A549 (cell line): ENCODE data around the gene ITPA. TPM values are rescaled to one million over a fixed set of nuclear protein-coding genes. Genes with fewer than 3 reads are reported as not detected.

ENCODE experiments used
- ATAC-seq, 2 experiments: fragments of 200-7000 bp in 1 of 2; fragments of >200 bp in 1 of 2; cut with Nextera tagmentation in 1 of 2; cut with Tn5 transposase in 1 of 2; 3 replicates each; pipeline versions ENCODE4 v1.8.0 to v1.9.1; 2018 to 2020; ENCODE audit warnings: mild to moderate bottlenecking in 1 of 2, moderate library complexity in 1 of 2
- CTCF ChIA-PET: fragments of 300-600 bp; sonication (Branson Sonifier 250); formaldehyde crosslinking; extraction: SDS; loops from one replicate; lab custom pipeline; 2021; ENCODE audit warnings: antibody characterized with exemption, inconsistent platforms; lab: Yijun Ruan, JAX
- POLR2A ChIA-PET: fragments of 350-600 bp; formaldehyde crosslinking; extraction: SDS; loops from one replicate; lab custom pipeline; 2021; ENCODE audit warnings: antibody characterized with exemption, inconsistent platforms; lab: Yijun Ruan, JAX
- DNase-seq, 2 experiments: peaks; one replicate each; pipeline versions ENCODE4 v3.0.0 to v3.0.0-alpha.2; 2011 to 2016; ENCODE audit warnings: low read depth in 1 of 2, low spot score in 1 of 2
- FAIRE-seq: peaks from 2 replicates; lab custom pipeline; 2011; peaks lifted over from hg19 to GRCh38; lab: Jason Lieb, UNC
- H3K27ac ChIP-seq, 2 experiments: fragments of >200 bp; sonication (Bioruptor Twin); formaldehyde crosslinking; 3 replicates each; pipeline ENCODE4 v1.5.1; 2016 to 2017
- H3K4me1 ChIP-seq: fragments of >200 bp; sonication (Bioruptor Twin); formaldehyde crosslinking; 3 replicates; pipeline ENCODE4 v1.6.1; 2016
- H3K4me2 ChIP-seq: fragments of >200 bp; sonication (Bioruptor Twin); formaldehyde crosslinking; 3 replicates; pipeline ENCODE4 v1.6.1; 2016
- H3K4me3 ChIP-seq: fragments of >200 bp; sonication (Bioruptor Twin); formaldehyde crosslinking; 3 replicates; pipeline ENCODE4 v1.5.1; 2016
- H3K9me3 ChIP-seq: fragments of >200 bp; sonication (Bioruptor Twin); formaldehyde crosslinking; 3 replicates; pipeline ENCODE4 v1.6.1; 2016
- BHLHE40 ChIP-seq: IDR thresholded peaks from 2 replicates; pipeline ENCODE4 v1.6.1; 2012; ENCODE audit warnings: low read depth, low read length, inconsistent platforms
- CEBPB ChIP-seq, 2 experiments: fragments of >200 bp in 1 of 2; sonication (Bioruptor Twin) in 1 of 2; formaldehyde crosslinking in 1 of 2; IDR thresholded peaks; 2 replicates each; pipeline ENCODE4 v1.6.1; 2012 to 2016
- EHF ChIP-seq: fragments of 250-450 bp; sonication (Bioruptor Pico); IDR thresholded peaks from 2 replicates; pipeline ENCODE4 v1.5.0; 2020; ENCODE audit warnings: mild to moderate bottlenecking
- EP300 ChIP-seq, 2 experiments: fragments of >200 bp; sonication (Bioruptor Twin); formaldehyde crosslinking; IDR thresholded peaks; 2 replicates in 1 of 2; 3 replicates in 1 of 2; pipeline ENCODE4 v1.6.1; 2016 to 2017
- FOSB ChIP-seq: fragments of 250-450 bp; sonication (Bioruptor Pico); IDR thresholded peaks from 2 replicates; pipeline ENCODE4 v1.5.0; 2020; ENCODE audit warnings: mild to moderate bottlenecking, moderate library complexity
- FOXS1 ChIP-seq: fragments of 250-450 bp; sonication (Bioruptor Pico); IDR thresholded peaks from 2 replicates; pipeline ENCODE4 v1.5.0; 2020; ENCODE audit warnings: mild to moderate bottlenecking, moderate library complexity
- GATA3 ChIP-seq: IDR thresholded peaks from 2 replicates; pipeline ENCODE4 v1.6.1; 2012; ENCODE audit warnings: borderline replicate concordance
- HDAC2 ChIP-seq: fragments of 200-600 bp; sonication (generic); IDR thresholded peaks from 2 replicates; pipeline ENCODE4 v1.6.1; 2016
- HEYL ChIP-seq: fragments of 250-450 bp; sonication (Bioruptor Pico); IDR thresholded peaks from 2 replicates; pipeline ENCODE4 v1.8.0; 2021; ENCODE audit warnings: mild to moderate bottlenecking, moderate library complexity
- HOXB13 ChIP-seq: fragments of 250-450 bp; sonication (Bioruptor Pico); IDR thresholded peaks from 2 replicates; pipeline ENCODE4 v1.5.0; 2020; ENCODE audit warnings: low read depth, mild to moderate bottlenecking, moderate library complexity
- JUNB ChIP-seq: fragments of >200 bp; sonication (Bioruptor Twin); formaldehyde crosslinking; IDR thresholded peaks from 2 replicates; pipeline ENCODE4 v1.6.1; 2016
- MAZ ChIP-seq: fragments of 150-350 bp; IDR thresholded peaks from 2 replicates; pipeline ENCODE4 v1.6.1; 2014; ENCODE audit warnings: antibody characterized with exemption, low read depth, low read length, borderline replicate concordance
- MYC ChIP-seq: IDR thresholded peaks from 2 replicates; pipeline ENCODE4 v1.6.1; 2012; ENCODE audit warnings: mild to moderate bottlenecking, inconsistent platforms, low read length, improper control_type of control experiment, borderline replicate concordance
- NFE2L2 ChIP-seq: fragments of 150-350 bp; conservative IDR thresholded peaks from 2 replicates; pipeline ENCODE4 v1.6.1; 2014; ENCODE audit warnings: low read length
- NPAS2 ChIP-seq: fragments of 250-450 bp; sonication (Bioruptor Pico); IDR thresholded peaks from 2 replicates; pipeline ENCODE4 v1.8.0; 2022; ENCODE audit warnings: mild to moderate bottlenecking, moderate library complexity, borderline replicate concordance
- POLR2A ChIP-seq: IDR thresholded peaks from 2 replicates; pipeline ENCODE4 v1.6.1; 2012; ENCODE audit warnings: mild to moderate bottlenecking, low read length
- POLR2AphosphoS2 ChIP-seq: conservative IDR thresholded peaks from 2 replicates; pipeline ENCODE4 v1.6.1; 2012; ENCODE audit warnings: low read length, improper control_type of control experiment, inconsistent platforms
- RARB ChIP-seq: fragments of 250-450 bp; sonication (Bioruptor Pico); IDR thresholded peaks from 2 replicates; pipeline ENCODE4 v1.8.0; 2021; ENCODE audit warnings: mild to moderate bottlenecking, moderate library complexity
- RNF2 ChIP-seq: fragments of 200-600 bp; sonication (generic); IDR thresholded peaks from 2 replicates; pipeline ENCODE4 v1.6.1; 2016; ENCODE audit warnings: low read depth, mild to moderate bottlenecking, antibody characterized with exemption, moderate library complexity, borderline replicate concordance
- SREBF2 ChIP-seq: fragments of 450-650 bp; IDR thresholded peaks from 2 replicates; pipeline ENCODE4 v1.6.1; 2014; ENCODE audit warnings: mild to moderate bottlenecking, moderate library complexity
- TP53 ChIP-seq: fragments of 250-450 bp; sonication (Bioruptor Pico); IDR thresholded peaks from 2 replicates; pipeline ENCODE4 v1.5.0; 2021; ENCODE audit warnings: mild to moderate bottlenecking, moderate library complexity
- WGBS: methylation state at CpG from one replicate; pipeline ENCODE4 v1.1.6; 2017; ENCODE audit errors: missing lambda C conversion rate; 5-methylcytosine and 5-hydroxymethylcytosine counted together
- polyA plus RNA-seq, 4 experiments: library from polyadenylated mRNA; depleted of rRNA in 3 of 4; stranded (reverse); fragments of >200 nt; fragmentation: RNase III in 1 of 4; extraction: RNeasy Plus Mini Kit Qiagen cat#74134 plus additional on column Dnase treatment in 1 of 4; gene quantifications; 2 replicates in 3 of 4; 3 replicates in 1 of 4; pipeline ENCODE4 v1.2.3, GENCODE V29; 2011 to 2017
- TF ChIP-seq, protein P1 (sequence below): fragments of >200 bp; sonication (Bioruptor Twin); formaldehyde crosslinking; IDR thresholded peaks from 3 replicates; pipeline ENCODE4 v1.5.1; 2016
- TF ChIP-seq, protein P2 (sequence below): fragments of 450-650 bp; IDR thresholded peaks from 2 replicates; pipeline ENCODE4 v1.6.1; 2014; ENCODE audit warnings: antibody characterized with exemption
- TF ChIP-seq, protein P3 (sequence below): fragments of 150-350 bp; IDR thresholded peaks from 2 replicates; pipeline ENCODE4 v1.6.1; 2014; ENCODE audit warnings: low read depth, mild to moderate bottlenecking, low read length
- TF ChIP-seq, protein P4 (sequence below): IDR thresholded peaks from 2 replicates; pipeline ENCODE4 v1.6.1; 2012
- TF ChIP-seq, protein P5 (sequence below): fragments of >200 bp; sonication (Bioruptor Twin); formaldehyde crosslinking; IDR thresholded peaks from 3 replicates; pipeline ENCODE4 v1.6.1; 2016

Gene ITPA
- polyA plus RNA-seq, 2 of the 4 experiments (the other 2 are of a cell fraction) = 54.0 to 106 TPM

DNA sequence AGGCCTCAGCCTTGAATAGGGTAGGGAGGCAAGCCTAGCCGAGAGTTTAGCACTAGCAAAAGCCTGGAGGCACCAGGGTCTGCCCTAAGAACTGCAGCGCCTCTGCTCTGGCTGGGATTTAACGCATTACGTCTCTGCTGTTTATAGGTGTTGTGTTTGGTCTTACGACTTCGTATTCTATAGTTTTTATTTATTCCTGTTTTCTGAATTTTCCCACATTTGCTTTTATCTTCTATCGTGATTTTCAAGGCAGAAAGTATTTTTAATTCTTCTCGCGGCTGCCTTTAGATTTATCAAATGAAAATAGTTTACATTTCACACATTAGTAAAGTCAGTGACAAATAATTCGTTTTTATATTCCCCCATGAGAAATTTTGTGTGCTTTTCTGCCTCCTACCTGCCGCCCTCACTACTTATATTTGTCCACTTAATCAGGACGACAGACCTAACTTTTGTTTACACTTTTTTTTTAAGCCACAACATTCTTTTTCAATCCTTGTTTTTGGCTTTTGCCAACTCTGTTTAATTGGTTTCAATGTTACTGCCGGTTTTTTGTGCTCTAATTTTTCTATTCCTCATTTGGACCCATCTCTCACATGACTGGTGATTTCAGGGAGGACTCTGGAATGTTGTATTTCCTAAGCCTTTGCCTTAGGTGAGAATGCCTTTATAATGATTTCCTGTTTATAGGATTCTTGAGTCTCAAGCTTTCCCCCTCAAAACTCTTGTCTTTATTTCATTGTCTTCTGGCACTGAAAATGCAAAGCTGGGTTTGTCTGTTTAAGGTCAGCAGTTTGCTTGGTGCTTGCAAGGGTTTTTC, 34.6 kb upstream of the ITPA start:
- Histone ChIP-seq H3K27ac (peak overlapping the region; percentile 86 to 91), H3K4me1 (peaks cover 15% of the 10 kb centered on the region), H3K4me2 (peak overlapping the region; percentile 85), H3K4me3 (peak overlapping the region; percentile 91), H3K9me3 (no peaks in the 10 kb centered on the region)
- ChIA-PET CTCF (interaction anchor here (1.0 kb wide), 1 partner anchor 12 kb away, joined by 4 read pairs; no protein-coding TSS in a partner anchor), POLR2A (no interaction called here)
- 56% methylated on average over 13 of the region's 13 CpGs for WGBS
- DNase-seq (peak in 1 of 2 experiments; percentile 61), ATAC-seq (peak; percentile 44 to 64; a peak in 4 of 6 replicates), FAIRE-seq (peak; percentile 76)
- TF ChIP-seq FOXS1 (no peak), MYC (no peak), FOSB (CRISPR knock-in tag) (no peak), POLR2AphosphoS2 (no peak), EHF (no peak), EP300 (IDR thresholded peaks at IDR 0.05) (no peak), NPAS2 (no peak), HDAC2 (no peak), GATA3 (no peak)
- TF ChIP-seq, protein P1, sequence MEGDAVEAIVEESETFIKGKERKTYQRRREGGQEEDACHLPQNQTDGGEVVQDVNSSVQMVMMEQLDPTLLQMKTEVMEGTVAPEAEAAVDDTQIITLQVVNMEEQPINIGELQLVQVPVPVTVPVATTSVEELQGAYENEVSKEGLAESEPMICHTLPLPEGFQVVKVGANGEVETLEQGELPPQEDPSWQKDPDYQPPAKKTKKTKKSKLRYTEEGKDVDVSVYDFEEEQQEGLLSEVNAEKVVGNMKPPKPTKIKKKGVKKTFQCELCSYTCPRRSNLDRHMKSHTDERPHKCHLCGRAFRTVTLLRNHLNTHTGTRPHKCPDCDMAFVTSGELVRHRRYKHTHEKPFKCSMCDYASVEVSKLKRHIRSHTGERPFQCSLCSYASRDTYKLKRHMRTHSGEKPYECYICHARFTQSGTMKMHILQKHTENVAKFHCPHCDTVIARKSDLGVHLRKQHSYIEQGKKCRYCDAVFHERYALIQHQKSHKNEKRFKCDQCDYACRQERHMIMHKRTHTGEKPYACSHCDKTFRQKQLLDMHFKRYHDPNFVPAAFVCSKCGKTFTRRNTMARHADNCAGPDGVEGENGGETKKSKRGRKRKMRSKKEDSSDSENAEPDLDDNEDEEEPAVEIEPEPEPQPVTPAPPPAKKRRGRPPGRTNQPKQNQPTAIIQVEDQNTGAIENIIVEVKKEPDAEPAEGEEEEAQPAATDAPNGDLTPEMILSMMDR = no peak
- TF ChIP-seq, protein P2, sequence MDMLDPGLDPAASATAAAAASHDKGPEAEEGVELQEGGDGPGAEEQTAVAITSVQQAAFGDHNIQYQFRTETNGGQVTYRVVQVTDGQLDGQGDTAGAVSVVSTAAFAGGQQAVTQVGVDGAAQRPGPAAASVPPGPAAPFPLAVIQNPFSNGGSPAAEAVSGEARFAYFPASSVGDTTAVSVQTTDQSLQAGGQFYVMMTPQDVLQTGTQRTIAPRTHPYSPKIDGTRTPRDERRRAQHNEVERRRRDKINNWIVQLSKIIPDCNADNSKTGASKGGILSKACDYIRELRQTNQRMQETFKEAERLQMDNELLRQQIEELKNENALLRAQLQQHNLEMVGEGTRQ = no peak
- TF ChIP-seq, protein P3, sequence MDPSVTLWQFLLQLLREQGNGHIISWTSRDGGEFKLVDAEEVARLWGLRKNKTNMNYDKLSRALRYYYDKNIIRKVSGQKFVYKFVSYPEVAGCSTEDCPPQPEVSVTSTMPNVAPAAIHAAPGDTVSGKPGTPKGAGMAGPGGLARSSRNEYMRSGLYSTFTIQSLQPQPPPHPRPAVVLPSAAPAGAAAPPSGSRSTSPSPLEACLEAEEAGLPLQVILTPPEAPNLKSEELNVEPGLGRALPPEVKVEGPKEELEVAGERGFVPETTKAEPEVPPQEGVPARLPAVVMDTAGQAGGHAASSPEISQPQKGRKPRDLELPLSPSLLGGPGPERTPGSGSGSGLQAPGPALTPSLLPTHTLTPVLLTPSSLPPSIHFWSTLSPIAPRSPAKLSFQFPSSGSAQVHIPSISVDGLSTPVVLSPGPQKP = no peak
- TF ChIP-seq, protein P4, sequence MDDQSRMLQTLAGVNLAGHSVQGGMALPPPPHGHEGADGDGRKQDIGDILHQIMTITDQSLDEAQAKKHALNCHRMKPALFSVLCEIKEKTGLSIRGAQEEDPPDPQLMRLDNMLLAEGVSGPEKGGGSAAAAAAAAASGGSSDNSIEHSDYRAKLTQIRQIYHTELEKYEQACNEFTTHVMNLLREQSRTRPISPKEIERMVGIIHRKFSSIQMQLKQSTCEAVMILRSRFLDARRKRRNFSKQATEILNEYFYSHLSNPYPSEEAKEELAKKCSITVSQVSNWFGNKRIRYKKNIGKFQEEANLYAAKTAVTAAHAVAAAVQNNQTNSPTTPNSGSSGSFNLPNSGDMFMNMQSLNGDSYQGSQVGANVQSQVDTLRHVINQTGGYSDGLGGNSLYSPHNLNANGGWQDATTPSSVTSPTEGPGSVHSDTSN = no peak

DNA sequence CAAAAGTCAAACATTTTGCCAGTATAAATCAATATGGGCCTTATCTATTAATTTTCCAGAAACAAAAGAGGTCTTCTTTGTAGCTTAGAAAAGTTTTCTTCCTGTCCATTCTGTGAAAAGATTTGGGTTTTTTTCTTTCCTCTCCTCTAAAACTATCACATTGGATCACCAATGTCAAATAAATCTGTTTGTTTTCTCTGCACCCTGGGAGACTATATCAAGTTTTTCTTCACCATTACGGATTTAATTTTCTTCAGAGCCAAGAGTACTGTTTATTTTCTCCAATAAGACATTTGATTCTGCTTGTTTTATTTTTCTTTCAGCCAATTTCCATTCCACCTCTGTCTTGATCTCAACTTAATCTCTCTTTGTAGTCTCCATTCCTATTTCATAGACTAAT, 34.0 kb upstream of the ITPA start:
- Histone ChIP-seq H3K4me2 (peak overlapping the region; percentile 85), H3K4me3 (peak overlapping the region; percentile 91; the same call in 2 of the 3 replicates), H3K9me3 (no peaks in the 10 kb centered on the region), H3K27ac (no peak overlapping the region), H3K4me1 (peaks cover 15% of the 10 kb centered on the region)
- ChIA-PET CTCF (interaction anchor here (1.0 kb wide), 1 partner anchor 11 kb away, joined by 4 read pairs; no protein-coding TSS in a partner anchor), POLR2A (no interaction called here)
- FAIRE-seq (peak; percentile 88), ATAC-seq (no peak), DNase-seq (no peak)
- WGBS = 27% methylated on average over 1 of the region's 1 CpG
- TF ChIP-seq, protein P2 = no peak
- no peak for TF ChIP-seq CEBPB (IDR thresholded peaks at IDR 0.05)
- TF ChIP-seq RNF2 = no peak
- TF ChIP-seq, protein P1 = no peak
- TF ChIP-seq POLR2A = no peak
- TF ChIP-seq HEYL (CRISPR knock-in tag) = no peak
- TF ChIP-seq, protein P3 = no peak
- no peak for TF ChIP-seq MAZ
- TF ChIP-seq TP53 = no peak
- TF ChIP-seq NFE2L2 = no peak
- TF ChIP-seq JUNB = no peak
- no peak for TF ChIP-seq SREBF2
- no peak for TF ChIP-seq RARB
- TF ChIP-seq HOXB13 = no peak
- no peak for TF ChIP-seq NPAS2
- TF ChIP-seq, protein P5, sequence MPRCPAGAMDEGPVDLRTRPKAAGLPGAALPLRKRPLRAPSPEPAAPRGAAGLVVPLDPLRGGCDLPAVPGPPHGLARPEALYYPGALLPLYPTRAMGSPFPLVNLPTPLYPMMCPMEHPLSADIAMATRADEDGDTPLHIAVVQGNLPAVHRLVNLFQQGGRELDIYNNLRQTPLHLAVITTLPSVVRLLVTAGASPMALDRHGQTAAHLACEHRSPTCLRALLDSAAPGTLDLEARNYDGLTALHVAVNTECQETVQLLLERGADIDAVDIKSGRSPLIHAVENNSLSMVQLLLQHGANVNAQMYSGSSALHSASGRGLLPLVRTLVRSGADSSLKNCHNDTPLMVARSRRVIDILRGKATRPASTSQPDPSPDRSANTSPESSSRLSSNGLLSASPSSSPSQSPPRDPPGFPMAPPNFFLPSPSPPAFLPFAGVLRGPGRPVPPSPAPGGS = no peak
- TF ChIP-seq BHLHE40 = no peak
